ENCODE data around the gene PROKR1.
"Not testable (repeated sequence)": the region's sequence is repeated elsewhere in the genome, so short reads cannot be mapped to it uniquely, and the experiment has no call there.

PROKR1 gene

GRCh38 chr2:68643011-68643873, at the start of gene PROKR1:
Gene PROKR1 (plus strand): TSS chr2:68643579. CDS start chr2:68645822, 2,243 bp downstream.
- DNase-seq (ENCODE audit: low spot score), result no peak

DNA sequence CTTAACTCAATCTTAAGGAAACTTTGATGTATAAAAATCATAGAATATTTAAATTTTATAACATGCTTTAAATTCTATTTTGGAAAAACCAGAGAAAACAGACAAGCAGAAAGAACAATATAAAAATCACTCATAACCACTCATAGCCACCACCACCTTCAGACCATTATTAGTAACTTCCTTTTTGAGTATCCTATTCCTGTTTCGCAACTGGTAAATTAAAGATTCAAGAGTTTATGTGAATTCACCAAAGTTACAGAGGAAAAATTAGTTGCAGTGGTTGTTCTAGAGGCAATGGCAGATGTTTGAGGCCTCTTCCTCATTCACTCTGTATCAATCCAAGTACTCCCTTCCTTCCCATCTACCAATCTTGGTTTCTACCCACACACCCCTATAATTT, 49.3 kb upstream of the PROKR1 start:
- DNase-seq (ENCODE audit: low spot score), result no peak

DNA sequence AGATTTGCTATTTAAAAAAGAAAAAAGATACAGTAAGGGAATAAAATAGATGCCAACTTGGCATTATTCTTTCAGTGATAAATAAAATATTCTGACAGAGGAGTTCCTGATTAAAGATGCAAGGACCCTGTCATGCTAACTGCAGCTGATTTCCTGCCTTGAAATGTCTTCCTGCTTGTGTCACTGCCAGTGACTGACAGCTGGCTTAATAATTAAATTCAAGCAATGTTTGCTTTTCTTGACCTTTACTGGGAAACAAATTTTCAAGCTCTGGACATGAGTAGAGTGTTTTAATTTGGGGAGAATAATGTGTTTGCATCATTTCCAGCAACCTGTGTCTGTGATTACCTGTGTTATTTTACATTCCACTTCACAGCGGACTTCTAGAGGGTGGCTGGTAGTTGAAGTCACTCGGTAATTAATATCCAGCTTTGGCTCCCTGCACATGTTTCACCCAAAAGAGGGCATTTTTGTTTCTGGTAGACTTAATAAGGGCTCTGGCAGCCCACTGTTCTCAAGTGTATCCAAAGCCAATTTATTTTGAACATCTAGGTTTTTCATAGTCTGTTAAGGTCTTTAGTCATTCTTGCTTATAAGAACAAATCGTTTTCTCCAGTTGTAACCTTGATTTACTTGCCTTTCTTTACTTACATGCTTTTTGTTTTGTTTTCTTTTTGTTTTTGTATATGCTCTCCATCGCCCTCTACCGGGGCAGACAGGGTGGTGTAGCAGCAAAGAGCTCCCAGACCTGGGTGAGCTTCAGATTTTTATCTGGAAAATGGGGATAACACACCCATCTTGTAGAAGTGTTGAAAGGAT, 48.5 kb upstream of the PROKR1 start:
- peak; percentile 25 for DNase-seq (ENCODE audit: low spot score)

GRCh38 chr2:68595493-68595785, 47.9 kb upstream of the PROKR1 start:
- not testable (repeated sequence) for DNase-seq (ENCODE audit: low spot score)

DNA sequence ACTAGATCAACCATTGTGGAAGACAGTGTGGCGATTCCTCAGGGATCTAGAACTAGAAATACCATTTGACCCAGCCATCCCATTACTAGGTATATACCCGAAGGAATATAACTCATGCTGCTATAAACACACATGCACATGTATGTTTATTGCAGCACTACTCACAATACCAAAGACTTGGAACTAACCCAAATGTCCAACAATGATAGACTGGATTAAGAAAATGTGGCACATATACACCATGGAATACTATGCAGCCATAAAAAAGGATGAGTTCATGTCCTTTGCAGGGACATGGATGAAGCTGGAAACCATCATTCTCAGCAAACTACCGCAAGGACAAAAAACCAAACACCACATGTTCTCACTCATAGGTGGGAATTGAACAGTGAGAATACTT, 42.9 kb upstream of the PROKR1 start:
- DNase-seq (ENCODE audit: low spot score), result not testable (repeated sequence)

GRCh38 chr2:68603059-68603458, 40.3 kb upstream of the PROKR1 start:
- no peak for DNase-seq (ENCODE audit: low spot score)

GRCh38 chr2:68604077-68604476, 39.3 kb upstream of the PROKR1 start:
- no peak for DNase-seq (ENCODE audit: low spot score)

DNA sequence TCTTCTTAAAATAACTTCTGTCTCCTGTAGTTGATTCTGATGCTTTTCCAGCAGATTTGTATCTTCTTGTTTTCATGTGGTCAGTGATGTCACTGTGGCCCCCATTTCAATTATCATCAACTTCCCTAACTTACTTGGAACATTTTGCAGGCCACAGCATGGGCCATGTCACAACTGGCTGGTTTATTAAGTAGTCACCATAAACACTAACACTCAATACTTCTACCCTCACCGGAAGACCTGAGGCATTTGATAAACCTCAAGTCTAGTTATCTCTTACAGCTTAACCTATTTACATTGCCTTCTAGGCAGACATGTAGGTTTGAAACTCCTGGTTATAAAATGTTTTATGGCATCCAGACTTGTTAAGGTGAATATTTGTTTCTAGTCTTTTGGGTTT, 37.4 kb upstream of the PROKR1 start:
- no peak for DNase-seq (ENCODE audit: low spot score)

GRCh38 chr2:68606759-68607158, 36.6 kb upstream of the PROKR1 start:
- no peak for DNase-seq (ENCODE audit: low spot score)

GRCh38 chr2:68607837-68608236, 35.5 kb upstream of the PROKR1 start:
- no peak for DNase-seq (ENCODE audit: low spot score)

DNA sequence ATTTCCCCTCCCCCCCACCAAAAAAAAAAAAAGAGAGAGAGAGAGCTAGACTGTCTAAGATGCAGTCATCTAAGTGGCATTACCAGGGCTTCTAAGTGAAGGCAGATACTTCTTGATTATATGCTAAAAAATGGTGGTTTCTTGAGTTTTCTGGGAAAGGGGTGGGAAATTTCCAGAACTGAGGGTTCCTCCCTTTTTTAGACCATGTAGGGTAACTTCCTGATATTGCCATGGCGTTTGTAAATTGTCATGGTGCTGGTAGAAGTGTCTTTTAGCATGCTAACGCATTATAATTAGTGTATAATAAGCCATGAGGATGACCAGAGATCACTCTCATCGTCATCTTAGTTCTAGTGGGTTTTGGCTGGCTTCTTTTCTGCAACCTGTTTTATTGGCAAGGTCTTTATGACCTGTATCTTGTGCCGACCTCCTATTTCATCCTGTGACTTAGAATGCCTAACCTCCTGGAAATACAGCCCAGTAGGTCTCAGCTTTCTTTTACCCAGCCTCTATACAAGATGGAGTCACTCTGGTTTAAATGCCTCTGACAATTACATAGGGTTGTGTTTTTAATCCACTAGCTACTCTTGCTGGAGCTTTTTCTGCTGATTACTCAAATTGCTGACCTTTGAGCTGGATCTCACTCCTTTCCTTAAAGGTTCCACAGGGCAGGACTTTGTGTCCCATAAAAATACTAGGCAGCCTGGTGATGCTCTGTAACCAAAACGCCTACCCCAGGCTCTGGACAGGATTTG, 30.4 kb upstream of the PROKR1 start:
- DNase-seq (ENCODE audit: low spot score), result no peak

- DNase-seq (ENCODE audit: low spot score), result no peak
These were observed 22.6 kb upstream of the PROKR1 start for GRCh38 chr2:68620772-68621171.

DNA sequence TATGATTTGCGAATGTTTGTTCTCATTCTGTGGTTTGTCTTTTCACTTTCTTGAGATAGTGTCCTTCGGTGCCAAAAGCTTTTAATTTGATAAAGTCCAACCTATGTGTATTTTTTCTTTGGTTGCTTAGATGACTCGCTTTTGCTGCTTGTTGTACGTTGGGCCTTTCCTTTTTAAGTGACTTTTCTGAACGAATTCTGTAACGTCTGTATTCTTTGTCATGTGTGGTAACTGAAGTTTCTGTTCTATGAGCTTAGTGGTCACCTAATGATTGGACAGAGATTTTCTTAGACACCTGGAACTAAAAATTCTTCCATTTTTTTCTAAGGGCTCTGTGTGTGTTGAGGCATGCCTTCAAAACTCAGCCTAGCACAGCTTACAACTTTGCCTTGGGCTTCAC, 19.6 kb upstream of the PROKR1 start:
- no peak for DNase-seq (ENCODE audit: low spot score)

DNA sequence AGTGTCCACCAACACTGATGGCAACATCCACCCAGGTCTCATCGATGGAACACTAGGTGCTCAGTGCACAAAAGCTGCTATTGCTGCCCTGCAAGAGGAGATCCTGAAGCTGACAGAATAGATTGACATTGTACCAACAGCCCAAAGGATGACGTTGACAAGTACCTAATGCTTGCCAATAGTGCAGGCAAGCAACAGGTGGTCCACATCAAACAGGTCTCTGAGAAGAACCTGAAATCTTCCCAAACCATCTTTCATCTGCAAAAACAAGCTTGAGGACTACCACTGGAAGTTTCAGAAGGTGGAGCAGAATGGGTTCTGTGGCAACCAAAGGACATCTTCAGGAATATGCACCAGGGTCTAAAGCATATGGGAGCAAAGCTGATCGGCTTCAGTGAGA, 15.8 kb upstream of the PROKR1 start:
- DNase-seq (ENCODE audit: low spot score), result no peak

- DNase-seq (ENCODE audit: low spot score), result no peak
These were observed 11.4 kb upstream of the PROKR1 start for GRCh38 chr2:68632021-68632420.

GRCh38 chr2:68637047-68637446, 6.3 kb upstream of the PROKR1 start:
- no peak for DNase-seq (ENCODE audit: low spot score)

DNA sequence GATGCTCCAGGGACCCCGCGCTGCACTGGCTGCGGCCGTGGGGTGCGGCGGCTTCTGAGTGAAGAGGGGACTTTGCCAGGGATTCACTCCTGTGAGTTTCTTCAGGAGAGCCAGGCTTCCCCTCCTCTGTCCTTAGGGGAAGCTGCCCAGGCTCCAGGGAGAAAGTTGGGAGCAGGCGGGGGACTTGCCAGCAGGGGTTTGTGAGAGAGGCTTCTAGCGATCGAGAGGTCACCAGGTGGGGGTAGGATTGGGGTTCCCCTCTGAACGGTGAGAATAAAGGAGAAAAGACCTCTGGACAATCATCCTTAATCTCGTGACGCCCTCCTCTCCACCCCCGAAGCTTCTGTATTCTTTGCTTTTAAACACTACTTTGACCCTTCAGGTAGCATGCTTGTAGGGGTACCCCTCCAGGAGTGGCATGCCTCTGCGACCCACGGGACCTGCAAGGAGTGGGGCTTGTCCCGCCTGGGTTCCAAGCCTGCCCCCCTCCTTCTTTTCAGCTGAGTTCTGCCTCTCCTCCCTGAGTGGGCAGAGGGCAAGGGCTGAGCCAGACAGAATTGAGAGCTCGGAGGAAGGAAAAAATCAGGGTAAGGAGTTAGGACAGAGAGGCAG, 601 bp downstream of the PROKR1 start:
- no peak for DNase-seq (ENCODE audit: low spot score)

- DNase-seq (ENCODE audit: low spot score), result no peak
These were observed 2.1 kb downstream of the PROKR1 start for GRCh38 chr2:68645523-68645922.

DNA sequence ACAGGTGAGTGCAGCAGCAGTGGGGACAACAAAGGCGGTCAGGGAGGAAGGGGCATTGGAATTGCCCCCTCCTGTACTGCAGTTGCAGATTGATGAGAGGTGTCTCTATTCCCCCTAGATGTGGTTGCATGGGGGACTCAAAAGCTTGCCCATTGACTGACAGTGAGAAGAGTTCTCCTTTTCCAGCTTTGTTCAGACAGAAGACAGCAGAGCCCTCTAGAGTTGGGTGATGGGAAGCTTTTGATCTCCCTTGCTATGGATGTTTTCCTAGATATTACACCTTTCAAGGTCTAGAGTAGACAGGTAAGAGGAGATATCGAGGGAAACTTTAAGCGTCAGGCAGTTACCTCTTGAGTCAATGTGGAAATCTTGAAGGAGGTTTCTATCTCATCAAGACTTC, 2.9 kb downstream of the PROKR1 start:
- no peak for DNase-seq (ENCODE audit: low spot score)

DNA sequence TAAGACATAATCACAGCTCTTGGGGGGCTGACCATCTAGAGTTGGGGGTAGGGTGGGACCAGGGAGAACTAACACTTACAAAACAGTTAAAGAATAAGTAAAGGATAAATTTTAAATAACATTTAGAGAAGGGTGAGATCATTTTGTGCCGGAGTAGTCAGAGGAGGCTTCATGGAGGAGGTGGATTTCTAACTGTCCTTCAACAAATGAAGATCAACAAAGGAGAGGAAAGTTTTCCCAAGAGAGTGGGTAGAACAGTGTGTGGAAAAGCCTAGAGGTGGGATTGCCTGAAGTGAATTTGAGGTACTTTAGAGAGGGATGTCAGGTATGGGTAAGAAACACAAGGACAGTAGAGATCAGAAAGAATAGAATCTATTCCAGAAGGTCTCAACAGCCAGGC, 7.3 kb downstream of the PROKR1 start:
- no peak for DNase-seq (ENCODE audit: low spot score)

DNA sequence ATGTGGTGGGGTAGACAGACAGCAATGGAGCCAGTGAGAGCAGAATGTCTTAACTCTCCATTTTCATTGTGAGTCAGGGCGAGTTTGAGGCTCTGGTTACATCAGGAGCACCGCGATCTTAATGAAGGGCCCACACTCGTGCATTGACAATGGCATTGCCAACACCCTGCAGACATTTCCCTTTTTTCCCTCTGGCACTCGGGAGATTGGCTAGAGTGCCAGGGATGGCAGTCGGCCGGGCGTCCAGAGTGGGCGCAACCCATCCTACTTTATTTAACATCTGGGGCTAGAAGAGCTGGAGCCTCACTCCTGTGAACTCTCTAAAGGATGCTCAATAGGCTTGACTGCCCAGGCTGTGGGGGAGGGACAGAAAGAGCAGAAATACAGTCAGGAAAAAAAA, 9.7 kb downstream of the PROKR1 start:
- DNase-seq (ENCODE audit: low spot score), result no peak

DNA sequence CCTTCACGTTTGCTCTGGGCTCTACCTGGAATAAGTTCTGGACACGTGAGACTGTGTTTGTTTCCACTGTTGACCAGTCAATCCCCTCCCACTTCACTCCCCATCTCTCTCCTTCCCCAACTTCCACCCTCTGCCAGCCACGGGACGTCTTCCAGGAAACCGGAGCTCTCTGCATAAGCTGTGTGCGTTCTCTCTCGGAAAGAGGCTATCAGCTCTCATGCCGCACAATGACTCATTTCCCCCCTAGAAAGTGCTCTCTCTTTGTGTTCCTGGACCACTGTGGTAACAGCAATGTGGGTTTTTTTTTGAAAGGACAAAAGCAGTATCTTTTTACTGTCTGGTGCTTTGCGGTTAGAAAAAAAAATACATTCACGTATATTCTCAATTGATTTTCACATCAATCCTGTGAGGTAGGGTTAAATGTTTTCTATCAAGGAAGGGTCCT, 10.2 kb downstream of the PROKR1 start:
- peak; percentile 82 for DNase-seq (ENCODE audit: low spot score)

Data from COLO829 (cell line).